ENCODE results near the gene TRIB2. TPM values are rescaled to one million over a fixed set of nuclear protein-coding genes. Genes with fewer than 3 reads are reported as not detected.

TRIB2 gene
- total and polyA plus RNA-seq, 2 donors (not counting 3 experiments of a cell fraction or from before 2014, with no cell fraction given), result 15.8 to 20.5 TPM

DNA sequence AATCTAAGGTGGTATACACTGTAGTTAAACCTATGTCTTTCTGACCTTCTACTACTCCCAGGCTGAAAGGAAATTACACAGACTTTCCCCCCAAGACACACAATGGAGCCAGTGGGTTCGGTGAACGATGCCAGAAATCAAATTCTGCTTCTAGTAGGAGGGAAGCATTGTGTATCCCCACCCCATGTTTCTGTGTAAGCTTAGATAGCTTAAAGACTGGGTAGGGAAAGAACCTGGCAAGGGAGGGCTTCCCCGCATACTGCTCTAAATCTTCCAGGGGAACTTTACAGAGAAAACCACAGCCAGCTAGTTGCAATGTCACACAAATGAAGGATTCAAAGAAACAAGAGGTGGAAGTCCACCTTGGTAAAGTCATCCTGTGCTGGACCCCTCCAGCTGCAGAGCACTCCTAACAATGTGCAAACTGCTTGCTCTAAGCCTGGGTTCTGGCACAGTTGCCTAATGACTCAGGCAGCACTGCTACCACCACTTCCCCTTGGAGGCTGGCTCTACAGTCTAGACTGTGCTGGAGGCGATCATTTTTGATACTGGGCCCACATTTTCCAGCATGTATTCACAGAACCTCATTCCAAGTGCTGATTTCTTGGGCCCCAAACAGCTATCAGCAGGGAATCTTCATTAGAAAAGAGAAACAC lies 47.5 kb downstream of the TRIB2 start:
- Histone ChIP-seq H4K20me1 (replicated peaks; ENCODE audit: control insufficient read depth, extremely low read depth, insufficient read depth, low read length) (no peaks in the 10 kb centered on the region), H3K27me3 (ENCODE audit: control insufficient read depth in 2 of 2, insufficient read depth in 2 of 2, low read length in 2 of 2) (peaks cover 4 to 5% of the 10 kb centered on the region in 2 experiments), H3K4me1 (ENCODE audit: control insufficient read depth, extremely low read depth, insufficient read depth, low read length) (no peaks in the 10 kb centered on the region), H3K36me3 (ENCODE audit: control insufficient read depth in 2 of 2, extremely low read depth in 1 of 2, insufficient read depth in 2 of 2, low read length in 2 of 2) (no peaks in the 10 kb centered on the region), H3K4me2 (ENCODE audit: insufficient read depth, low read length) (no peak overlapping the region), H3K4me3 (replicated peaks in 1 of 3; ENCODE audit: insufficient read depth in 1 of 3, low read depth in 1 of 3, low read length in 3 of 3) (no peak overlapping the region), H2AFZ (ENCODE audit: low read depth, low read length) (no peak overlapping the region), H3K9me3 (replicated peaks; ENCODE audit: control insufficient read depth, insufficient read depth, low read length) (no peaks in the 10 kb centered on the region), H3K27ac (ENCODE audit: insufficient read depth, low read depth, low read length) (peak overlapping the region; percentile 46), H3K79me2 (ENCODE audit: control insufficient read depth, insufficient read depth, low read length) (no peaks in the 10 kb centered on the region), H3K9me1 (replicated peaks; ENCODE audit: control insufficient read depth, extremely low read depth, insufficient read depth, low read length) (no peaks in the 10 kb centered on the region), H3K9ac (replicated peaks; ENCODE audit: extremely low read depth, insufficient read depth, low read length) (no peak overlapping the region)
- POLR2A ChIA-PET, result no interaction called here
- dilution Hi-C loops (cut with MboI; ENCODE audit: extremely low pct_ligation_motif_present, low sequenced_read_pairs), result no loop called here
- FAIRE-seq (peak; percentile 79), DNase-seq (ENCODE audit: low read depth, low spot score) (peak; percentile 79)
- CTCF ChIA-PET, result interaction anchor here (1.6 kb wide), 1 partner anchor 26 kb away, joined by 4 read pairs; no protein-coding TSS in a partner anchor
- TF ChIP-seq GATA2 (IDR thresholded peaks at IDR 0.05; ENCODE audit: insufficient read depth, insufficient read length, low read depth, low read length) (no peak), POLR2AphosphoS5 (IDR thresholded peaks at IDR 0.05; ENCODE audit: insufficient read depth, low read depth, low read length) (peak; percentile 38), FOS (IDR thresholded peaks at IDR 0.05; ENCODE audit: borderline replicate concordance, insufficient read depth, low read length) (peak; percentile 26)
- intact Hi-C loops (cut with micrococcal nuclease), result loop anchor here (1.0 kb wide), 1 partner anchor 24 kb away; no protein-coding TSS in a partner anchor
- BruUV-seq (replicated peaks), result no TSS peak

DNA sequence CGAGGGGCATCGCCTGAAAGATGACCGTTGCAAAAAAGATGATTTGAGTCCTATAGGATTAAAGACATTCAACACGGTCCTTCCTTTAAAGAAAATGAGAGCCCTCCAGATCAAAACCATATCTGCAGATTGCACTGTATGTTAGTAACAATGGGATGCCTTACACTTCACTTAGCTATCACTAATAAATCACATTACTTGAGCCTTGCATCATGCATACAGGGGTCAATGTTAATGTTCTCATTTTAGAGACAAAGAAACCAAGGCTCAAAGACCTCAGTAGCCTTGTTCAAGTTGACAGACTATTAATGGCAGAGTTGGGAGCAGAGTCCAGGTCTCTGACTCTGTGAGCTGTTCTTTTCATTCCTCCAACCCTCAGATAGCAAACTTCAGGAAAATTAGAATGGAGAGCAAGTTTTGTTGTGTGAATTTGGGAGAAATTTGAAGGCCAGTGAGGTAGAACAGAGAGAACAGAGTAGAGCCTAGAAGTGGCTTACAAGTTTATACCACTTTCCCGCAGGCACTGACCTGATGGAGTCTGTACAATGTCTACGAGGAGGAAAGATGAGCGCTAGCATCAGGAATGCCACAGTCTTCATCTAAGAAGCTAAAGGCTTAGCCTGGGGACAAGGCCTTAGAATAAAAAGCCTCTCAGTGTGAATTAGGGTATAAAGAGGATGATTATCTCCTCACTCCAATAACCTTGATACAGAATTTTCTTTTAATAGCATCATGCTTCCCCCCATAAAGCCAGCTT lies 48.3 kb downstream of the TRIB2 start:
- Histone ChIP-seq H3K9me3 (replicated peaks; ENCODE audit: control insufficient read depth, insufficient read depth, low read length) (no peaks in the 10 kb centered on the region), H2AFZ (ENCODE audit: low read depth, low read length) (no peak overlapping the region), H4K20me1 (replicated peaks; ENCODE audit: control insufficient read depth, extremely low read depth, insufficient read depth, low read length) (no peaks in the 10 kb centered on the region), H3K9ac (replicated peaks; ENCODE audit: extremely low read depth, insufficient read depth, low read length) (no peak overlapping the region), H3K4me2 (ENCODE audit: insufficient read depth, low read length) (no peak overlapping the region), H3K4me1 (ENCODE audit: control insufficient read depth, extremely low read depth, insufficient read depth, low read length) (no peaks in the 10 kb centered on the region), H3K36me3 (ENCODE audit: control insufficient read depth in 2 of 2, extremely low read depth in 1 of 2, insufficient read depth in 2 of 2, low read length in 2 of 2) (no peaks in the 10 kb centered on the region), H3K79me2 (ENCODE audit: control insufficient read depth, insufficient read depth, low read length) (no peaks in the 10 kb centered on the region), H3K9me1 (replicated peaks; ENCODE audit: control insufficient read depth, extremely low read depth, insufficient read depth, low read length) (no peaks in the 10 kb centered on the region), H3K4me3 (replicated peaks in 1 of 3; ENCODE audit: insufficient read depth in 1 of 3, low read depth in 1 of 3, low read length in 3 of 3) (no peak overlapping the region), H3K27me3 (ENCODE audit: control insufficient read depth in 2 of 2, insufficient read depth in 2 of 2, low read length in 2 of 2) (peaks cover 5 to 6% of the 10 kb centered on the region in 2 experiments), H3K27ac (ENCODE audit: insufficient read depth, low read depth, low read length) (no peak overlapping the region)
- no peak for TF ChIP-seq POLR2A (IDR thresholded peaks at IDR 0.05; ENCODE audit: low read depth, low read length)
- no peak for TF ChIP-seq POLR2AphosphoS5 (IDR thresholded peaks at IDR 0.05; ENCODE audit: insufficient read depth, low read depth, low read length)
- no peak for TF ChIP-seq GATA2 (IDR thresholded peaks at IDR 0.05; ENCODE audit: insufficient read depth, insufficient read length, low read depth, low read length)
- TF ChIP-seq MYC (IDR thresholded peaks at IDR 0.05; ENCODE audit: low read depth, low read length), result no peak
- TF ChIP-seq EZH2 (IDR thresholded peaks at IDR 0.05; ENCODE audit: borderline replicate concordance, low read depth, low read length, severe bottlenecking), result no peak
- TF ChIP-seq FOS (IDR thresholded peaks at IDR 0.05; ENCODE audit: borderline replicate concordance, insufficient read depth, low read length), result no peak
- CTCF ChIA-PET, result interaction anchor here (0.6 to 1.6 kb wide), 3 partner anchors 27 to 166 kb away, joined by 3 to 4 read pairs (median 3); no protein-coding TSS in a partner anchor
- intact Hi-C loops (cut with micrococcal nuclease) (loop anchor here (1.0 kb wide), 1 partner anchor 23 kb away; no protein-coding TSS in a partner anchor), dilution Hi-C loops (cut with MboI; ENCODE audit: extremely low pct_ligation_motif_present, low sequenced_read_pairs) (no loop called here)
- DNase-seq (ENCODE audit: low read depth, low spot score) (no peak), FAIRE-seq (no peak)
- no TSS peak for BruUV-seq (replicated peaks)
- POLR2A ChIA-PET, result no interaction called here
